A673 (cell line): Measurements from ENCODE around the gene EDA.

ENCODE experiments used
- EZH2 ChIP-seq: fragments of 200-600 bp; sonication (generic); IDR thresholded peaks from 2 replicates; pipeline ENCODE4 v1.6.1; 2017; ENCODE audit warnings: borderline replicate concordance, low read depth, mild to moderate bottlenecking, mixed read lengths, antibody characterized with exemption, low read length; ENCODE audit not compliant: poor library complexity, severe bottlenecking
- TF ChIP-seq, protein P1 (sequence below): fragments of 300-800, 200-600 bp; sonication (generic); conservative IDR thresholded peaks from 2 replicates; pipeline ENCODE4 v1.5.1; 2017; ENCODE audit warnings: low read depth, mild to moderate bottlenecking, antibody characterized with exemption, low read length, moderate library complexity, mixed read lengths

GRCh38 chrX:70025464-70025863 lies 409.6 kb downstream of the EDA start:
- TF ChIP-seq, protein P1, sequence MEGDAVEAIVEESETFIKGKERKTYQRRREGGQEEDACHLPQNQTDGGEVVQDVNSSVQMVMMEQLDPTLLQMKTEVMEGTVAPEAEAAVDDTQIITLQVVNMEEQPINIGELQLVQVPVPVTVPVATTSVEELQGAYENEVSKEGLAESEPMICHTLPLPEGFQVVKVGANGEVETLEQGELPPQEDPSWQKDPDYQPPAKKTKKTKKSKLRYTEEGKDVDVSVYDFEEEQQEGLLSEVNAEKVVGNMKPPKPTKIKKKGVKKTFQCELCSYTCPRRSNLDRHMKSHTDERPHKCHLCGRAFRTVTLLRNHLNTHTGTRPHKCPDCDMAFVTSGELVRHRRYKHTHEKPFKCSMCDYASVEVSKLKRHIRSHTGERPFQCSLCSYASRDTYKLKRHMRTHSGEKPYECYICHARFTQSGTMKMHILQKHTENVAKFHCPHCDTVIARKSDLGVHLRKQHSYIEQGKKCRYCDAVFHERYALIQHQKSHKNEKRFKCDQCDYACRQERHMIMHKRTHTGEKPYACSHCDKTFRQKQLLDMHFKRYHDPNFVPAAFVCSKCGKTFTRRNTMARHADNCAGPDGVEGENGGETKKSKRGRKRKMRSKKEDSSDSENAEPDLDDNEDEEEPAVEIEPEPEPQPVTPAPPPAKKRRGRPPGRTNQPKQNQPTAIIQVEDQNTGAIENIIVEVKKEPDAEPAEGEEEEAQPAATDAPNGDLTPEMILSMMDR: no peak
- no peak for TF ChIP-seq EZH2
